ENCODE data around the gene FKRP.

FKRP gene

GRCh38 chr19:46732172-46732938 lies 13.5 kb upstream of the FKRP start:
- no peak for DNase-seq

GRCh38 chr19:46732966-46733689 lies 12.7 kb upstream of the FKRP start:
- DNase-seq: peak; percentile 66

- DNase-seq: no peak
These were observed 12.1 kb upstream of the FKRP start for GRCh38 chr19:46733690-46734292.

GRCh38 chr19:46736531-46737297 lies 9.1 kb upstream of the FKRP start:
- DNase-seq: no peak

GRCh38 chr19:46737298-46737654 lies 8.6 kb upstream of the FKRP start:
- no peak for DNase-seq

GRCh38 chr19:46737761-46738171 lies 8.1 kb upstream of the FKRP start:
- no peak for DNase-seq

- no peak for DNase-seq
These were observed 6.5 kb upstream of the FKRP start for GRCh38 chr19:46739290-46739771.

- no peak for DNase-seq
These were observed 4.4 kb upstream of the FKRP start for GRCh38 chr19:46741447-46741846.

- DNase-seq: no peak
These were observed 2.9 kb upstream of the FKRP start for GRCh38 chr19:46742926-46743480.

- DNase-seq: no peak
These were observed 1.7 kb upstream of the FKRP start for GRCh38 chr19:46744005-46744691.

GRCh38 chr19:46745030-46745429 lies 827 bp upstream of the FKRP start:
- DNase-seq: no peak

- peak; percentile 69 for DNase-seq
These were observed 612 bp downstream of the FKRP start, which contains the start of gene STRN4 for GRCh38 chr19:46746281-46747057. Gene STRN4, minus strand, starts transcription at chr19:46746450. Its CDS starts 20 bp downstream, at chr19:46746430.

GRCh38 chr19:46748325-46749109 lies 2.7 kb downstream of the FKRP start:
- peak; percentile 66 for DNase-seq

GRCh38 chr19:46753420-46754155 lies 7.7 kb downstream of the FKRP start:
- DNase-seq: peak; percentile 65

GRCh38 chr19:46755077-46755852 lies 9.4 kb downstream of the FKRP start:
- DNase-seq: no peak

- DNase-seq: no peak
These were observed 10.1 kb downstream of the FKRP start for GRCh38 chr19:46755853-46756543.

- DNase-seq: no peak
These were observed 10.7 kb downstream of the FKRP start for GRCh38 chr19:46756544-46756888.

- DNase-seq: no peak
These were observed 13.3 kb downstream of the FKRP start for GRCh38 chr19:46759206-46759605.
